ENCODE data around the gene CDH4.
"Not testable (repeated sequence)": the region's sequence is repeated elsewhere in the genome, so short reads cannot be mapped to it uniquely, and the experiment has no call there.

The CDH4 gene

GRCh38 chr20:61256824-61257223 lies 4.8 kb downstream of the CDH4 start:
- ATAC-seq (replicated peaks; ENCODE audit: extremely low read depth, poor library complexity, severe bottlenecking) (no peak), DNase-seq (ENCODE audit: low spot score in 2 of 2) (no peak)
- no peaks in the 10 kb centered on the region for H3K9me3 Mint-ChIP-seq
- H3K4me3 Mint-ChIP-seq: no peak overlapping the region
- H3K27me3 Mint-ChIP-seq: peaks cover 34% of the 10 kb centered on the region
- H3K36me3 Mint-ChIP-seq (ENCODE audit: insufficient read depth): no peaks in the 10 kb centered on the region
- no peak overlapping the region for H3K27ac Mint-ChIP-seq (ENCODE audit: low read depth)
- H3K4me1 Mint-ChIP-seq: no peaks in the 10 kb centered on the region

GRCh38 chr20:61257611-61258010 lies 5.5 kb downstream of the CDH4 start:
- Mint-ChIP-seq H3K4me1 (no peaks in the 10 kb centered on the region), H3K36me3 (ENCODE audit: insufficient read depth) (no peaks in the 10 kb centered on the region), H3K27ac (ENCODE audit: low read depth) (no peak overlapping the region), H3K27me3 (peaks cover 34% of the 10 kb centered on the region), H3K9me3 (no peaks in the 10 kb centered on the region), H3K4me3 (no peak overlapping the region)
- no peak for DNase-seq (ENCODE audit: low spot score in 2 of 2)
- no peak for ATAC-seq (replicated peaks; ENCODE audit: extremely low read depth, poor library complexity, severe bottlenecking)

- Mint-ChIP-seq H3K4me1 (no peaks in the 10 kb centered on the region), H3K4me3 (no peak overlapping the region), H3K36me3 (ENCODE audit: insufficient read depth) (no peaks in the 10 kb centered on the region), H3K27me3 (peaks cover 38% of the 10 kb centered on the region), H3K27ac (ENCODE audit: low read depth) (no peak overlapping the region), H3K9me3 (no peaks in the 10 kb centered on the region)
- DNase-seq (ENCODE audit: low spot score in 2 of 2): no peak
- no peak for ATAC-seq (replicated peaks; ENCODE audit: extremely low read depth, poor library complexity, severe bottlenecking)
These were observed 7.7 kb downstream of the CDH4 start for GRCh38 chr20:61259741-61260140.

- no peak for ATAC-seq (replicated peaks; ENCODE audit: extremely low read depth, poor library complexity, severe bottlenecking)
- no peak for DNase-seq (ENCODE audit: low spot score in 2 of 2)
- H3K27me3 Mint-ChIP-seq: peaks cover 38% of the 10 kb centered on the region
- H3K4me3 Mint-ChIP-seq: no peak overlapping the region
- H3K27ac Mint-ChIP-seq (ENCODE audit: low read depth): no peak overlapping the region
- no peaks in the 10 kb centered on the region for H3K4me1 Mint-ChIP-seq
- no peaks in the 10 kb centered on the region for H3K9me3 Mint-ChIP-seq
- no peaks in the 10 kb centered on the region for H3K36me3 Mint-ChIP-seq (ENCODE audit: insufficient read depth)
These were observed 8.8 kb downstream of the CDH4 start for GRCh38 chr20:61260905-61261304.

GRCh38 chr20:61262036-61262435 lies 10.0 kb downstream of the CDH4 start:
- Mint-ChIP-seq H3K4me3 (no peak overlapping the region), H3K36me3 (ENCODE audit: insufficient read depth) (no peaks in the 10 kb centered on the region), H3K27ac (ENCODE audit: low read depth) (no peak overlapping the region), H3K27me3 (peaks cover 46% of the 10 kb centered on the region), H3K9me3 (no peaks in the 10 kb centered on the region), H3K4me1 (no peaks in the 10 kb centered on the region)
- DNase-seq (ENCODE audit: low spot score in 2 of 2) (no peak), ATAC-seq (replicated peaks; ENCODE audit: extremely low read depth, poor library complexity, severe bottlenecking) (no peak)

GRCh38 chr20:61262514-61262913 lies 10.5 kb downstream of the CDH4 start:
- Mint-ChIP-seq H3K4me1 (no peaks in the 10 kb centered on the region), H3K9me3 (no peaks in the 10 kb centered on the region), H3K27ac (ENCODE audit: low read depth) (no peak overlapping the region), H3K27me3 (peaks cover 44% of the 10 kb centered on the region), H3K4me3 (no peak overlapping the region), H3K36me3 (ENCODE audit: insufficient read depth) (no peaks in the 10 kb centered on the region)
- no peak for DNase-seq (ENCODE audit: low spot score in 2 of 2)
- ATAC-seq (replicated peaks; ENCODE audit: extremely low read depth, poor library complexity, severe bottlenecking): no peak

- H3K4me3 Mint-ChIP-seq: no peak overlapping the region
- H3K9me3 Mint-ChIP-seq: no peaks in the 10 kb centered on the region
- H3K4me1 Mint-ChIP-seq: no peaks in the 10 kb centered on the region
- DNase-seq (ENCODE audit: low spot score in 2 of 2): no peak
- H3K27me3 Mint-ChIP-seq: peaks cover 40% of the 10 kb centered on the region
- H3K36me3 Mint-ChIP-seq (ENCODE audit: insufficient read depth): no peaks in the 10 kb centered on the region
- no peak for ATAC-seq (replicated peaks; ENCODE audit: extremely low read depth, poor library complexity, severe bottlenecking)
- H3K27ac Mint-ChIP-seq (ENCODE audit: low read depth): no peak overlapping the region
These were observed 11.1 kb downstream of the CDH4 start for GRCh38 chr20:61263084-61263695.

- no peak overlapping the region for H3K27ac Mint-ChIP-seq (ENCODE audit: low read depth)
- ATAC-seq (replicated peaks; ENCODE audit: extremely low read depth, poor library complexity, severe bottlenecking) (no peak), DNase-seq (ENCODE audit: low spot score in 2 of 2) (no peak)
- H3K4me1 Mint-ChIP-seq: no peaks in the 10 kb centered on the region
- no peaks in the 10 kb centered on the region for H3K36me3 Mint-ChIP-seq (ENCODE audit: insufficient read depth)
- no peaks in the 10 kb centered on the region for H3K9me3 Mint-ChIP-seq
- peaks cover 40% of the 10 kb centered on the region for H3K27me3 Mint-ChIP-seq
- H3K4me3 Mint-ChIP-seq: no peak overlapping the region
These were observed 11.9 kb downstream of the CDH4 start for GRCh38 chr20:61263938-61264337.

GRCh38 chr20:61267241-61267640 lies 15.2 kb downstream of the CDH4 start:
- no peaks in the 10 kb centered on the region for H3K36me3 Mint-ChIP-seq (ENCODE audit: insufficient read depth)
- DNase-seq (ENCODE audit: low spot score in 2 of 2) (no peak), ATAC-seq (replicated peaks; ENCODE audit: extremely low read depth, poor library complexity, severe bottlenecking) (no peak)
- H3K9me3 Mint-ChIP-seq: peaks cover under 1% of the 10 kb centered on the region
- no peaks in the 10 kb centered on the region for H3K4me1 Mint-ChIP-seq
- no peak overlapping the region for H3K27ac Mint-ChIP-seq (ENCODE audit: low read depth)
- no peak overlapping the region for H3K4me3 Mint-ChIP-seq
- H3K27me3 Mint-ChIP-seq: peaks cover 57% of the 10 kb centered on the region

GRCh38 chr20:61268024-61268423 lies 16.0 kb downstream of the CDH4 start:
- DNase-seq (ENCODE audit: low spot score in 2 of 2) (no peak), ATAC-seq (replicated peaks; ENCODE audit: extremely low read depth, poor library complexity, severe bottlenecking) (no peak)
- Mint-ChIP-seq H3K4me1 (no peaks in the 10 kb centered on the region), H3K27me3 (peaks cover 57% of the 10 kb centered on the region), H3K4me3 (no peak overlapping the region), H3K27ac (ENCODE audit: low read depth) (no peak overlapping the region), H3K9me3 (peaks cover 6% of the 10 kb centered on the region), H3K36me3 (ENCODE audit: insufficient read depth) (no peaks in the 10 kb centered on the region)

- DNase-seq (ENCODE audit: low spot score in 2 of 2): no peak
- H3K4me3 Mint-ChIP-seq: no peak overlapping the region
- no peak for ATAC-seq (replicated peaks; ENCODE audit: extremely low read depth, poor library complexity, severe bottlenecking)
These were observed 19.5 kb downstream of the CDH4 start for GRCh38 chr20:61271312-61272231.

GRCh38 chr20:61273024-61273423 lies 21.0 kb downstream of the CDH4 start:
- not testable (repeated sequence) for DNase-seq (ENCODE audit: low spot score in 2 of 2); H3K27ac Mint-ChIP-seq (ENCODE audit: low read depth); H3K36me3 Mint-ChIP-seq (ENCODE audit: insufficient read depth); ATAC-seq (replicated peaks; ENCODE audit: extremely low read depth, poor library complexity, severe bottlenecking); H3K4me1 Mint-ChIP-seq; H3K4me3 Mint-ChIP-seq
- H3K9me3 Mint-ChIP-seq: peaks cover 23% of the 10 kb centered on the region
- H3K27me3 Mint-ChIP-seq: peaks cover 28% of the 10 kb centered on the region

More at GRCh38 chr20:61271312-61272231, 19.5 kb downstream of the CDH4 start:
- H3K4me1 Mint-ChIP-seq: no peaks in the 10 kb centered on the region
- H3K27me3 Mint-ChIP-seq: peaks cover 24% of the 10 kb centered on the region
- H3K36me3 Mint-ChIP-seq (ENCODE audit: insufficient read depth): no peaks in the 10 kb centered on the region
- H3K27ac Mint-ChIP-seq (ENCODE audit: low read depth): no peak overlapping the region
- peaks cover 23% of the 10 kb centered on the region for H3K9me3 Mint-ChIP-seq

- not testable (repeated sequence) for H3K4me1 Mint-ChIP-seq
These were observed 21.6 kb downstream of the CDH4 start for GRCh38 chr20:61273666-61274065.

More at GRCh38 chr20:61273666-61274065, 21.6 kb downstream of the CDH4 start:
- H3K36me3 Mint-ChIP-seq (ENCODE audit: insufficient read depth); DNase-seq (ENCODE audit: low spot score in 2 of 2); H3K4me3 Mint-ChIP-seq; H3K27ac Mint-ChIP-seq (ENCODE audit: low read depth); ATAC-seq (replicated peaks; ENCODE audit: extremely low read depth, poor library complexity, severe bottlenecking): not testable (repeated sequence)
- H3K9me3 Mint-ChIP-seq: peaks cover 23% of the 10 kb centered on the region
- peaks cover 34% of the 10 kb centered on the region for H3K27me3 Mint-ChIP-seq

All from central memory CD8-positive, alpha-beta T cell (primary cell).